Measurements from ENCODE around the gene MPPED1. TPM values are rescaled to one million over a fixed set of nuclear protein-coding genes. Genes with fewer than 3 reads are reported as not detected.

Gene MPPED1
- total RNA-seq, 1 experiment from 2014 or later, result not detected

DNA sequence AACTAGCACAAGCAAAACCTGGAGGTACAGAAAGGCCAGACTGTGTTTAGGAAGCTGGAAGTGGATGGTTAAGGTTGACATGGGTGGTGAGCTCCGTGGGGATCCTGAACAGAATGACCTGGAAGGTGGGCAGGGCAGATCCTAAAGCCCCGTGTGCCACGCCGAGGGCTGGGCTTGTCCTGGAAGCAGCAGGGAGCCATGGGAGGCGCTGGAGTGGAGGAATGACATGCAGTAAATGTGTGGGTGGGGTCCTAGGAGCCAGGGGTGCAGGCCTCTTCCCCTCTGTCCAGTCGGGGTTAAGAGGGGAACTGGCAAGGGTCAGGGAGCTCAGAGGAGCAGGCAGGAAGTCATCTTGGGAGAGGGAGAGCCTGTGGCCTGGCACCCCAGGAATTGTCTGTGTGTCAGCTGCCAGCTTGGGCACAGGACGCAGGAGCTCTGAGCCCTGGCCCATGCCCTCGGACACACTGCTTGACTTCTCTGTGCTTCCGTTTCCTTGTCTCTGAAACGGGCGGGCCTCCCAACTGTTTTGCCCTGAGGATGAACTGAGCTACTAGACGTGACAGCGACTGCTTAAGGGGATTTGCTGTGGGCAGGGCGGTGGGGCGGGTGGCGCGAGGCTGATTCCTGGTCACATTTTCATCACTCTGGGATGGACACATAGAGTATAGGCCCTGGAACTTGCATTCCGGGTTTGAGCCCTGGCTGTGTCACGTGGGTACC is 75.7 kb downstream of the MPPED1 start:
- no peak overlapping the region for H3K4me3 ChIP-seq
- POLR2A ChIA-PET (ENCODE audit: unreplicated experiment), result no interaction called here
- no peaks in the 10 kb centered on the region for H3K79me2 ChIP-seq (ENCODE audit: low read depth)
- H3K4me1 ChIP-seq (replicated peaks; ENCODE audit: insufficient read depth), result no peaks in the 10 kb centered on the region
- CTCF ChIA-PET, result interaction anchor here (0.7 kb wide), 1 partner anchor 300 kb away, joined by 3 read pairs; no protein-coding TSS in a partner anchor
- TF ChIP-seq EZH2 (IDR thresholded peaks at IDR 0.05; ENCODE audit: low read depth), result no peak; the same call in 1 of the 2 replicates
- TF ChIP-seq, protein P1, sequence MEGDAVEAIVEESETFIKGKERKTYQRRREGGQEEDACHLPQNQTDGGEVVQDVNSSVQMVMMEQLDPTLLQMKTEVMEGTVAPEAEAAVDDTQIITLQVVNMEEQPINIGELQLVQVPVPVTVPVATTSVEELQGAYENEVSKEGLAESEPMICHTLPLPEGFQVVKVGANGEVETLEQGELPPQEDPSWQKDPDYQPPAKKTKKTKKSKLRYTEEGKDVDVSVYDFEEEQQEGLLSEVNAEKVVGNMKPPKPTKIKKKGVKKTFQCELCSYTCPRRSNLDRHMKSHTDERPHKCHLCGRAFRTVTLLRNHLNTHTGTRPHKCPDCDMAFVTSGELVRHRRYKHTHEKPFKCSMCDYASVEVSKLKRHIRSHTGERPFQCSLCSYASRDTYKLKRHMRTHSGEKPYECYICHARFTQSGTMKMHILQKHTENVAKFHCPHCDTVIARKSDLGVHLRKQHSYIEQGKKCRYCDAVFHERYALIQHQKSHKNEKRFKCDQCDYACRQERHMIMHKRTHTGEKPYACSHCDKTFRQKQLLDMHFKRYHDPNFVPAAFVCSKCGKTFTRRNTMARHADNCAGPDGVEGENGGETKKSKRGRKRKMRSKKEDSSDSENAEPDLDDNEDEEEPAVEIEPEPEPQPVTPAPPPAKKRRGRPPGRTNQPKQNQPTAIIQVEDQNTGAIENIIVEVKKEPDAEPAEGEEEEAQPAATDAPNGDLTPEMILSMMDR (conservative IDR thresholded peaks at IDR 0.05), result no peak
- intact Hi-C loops (cut with micrococcal nuclease; ENCODE audit: unreplicated experiment), result no loop called here
- no peaks in the 10 kb centered on the region for H3K9me2 ChIP-seq (ENCODE audit: insufficient read depth)
- no TSS peak for BruUV-seq (replicated peaks)
- no peaks in the 10 kb centered on the region; the same call in 1 of the 2 replicates for H4K20me1 ChIP-seq (ENCODE audit: insufficient read depth)
- H3K9me3 ChIP-seq (ENCODE audit: insufficient read depth, low read depth), result no peaks in the 10 kb centered on the region
- H3K27me3 ChIP-seq (ENCODE audit: insufficient read depth, low read depth), result peaks cover 92% of the 10 kb centered on the region
- no peaks in the 10 kb centered on the region for H3F3A ChIP-seq (ENCODE audit: insufficient read depth, low read depth)
- H2AFZ ChIP-seq, result no peak overlapping the region
- no peak overlapping the region for H3K27ac ChIP-seq
- DNase-seq, result no peak
- H3K4me2 ChIP-seq, result no peak overlapping the region
- no peaks in the 10 kb centered on the region for H3K36me3 ChIP-seq (ENCODE audit: low read depth)

DNA sequence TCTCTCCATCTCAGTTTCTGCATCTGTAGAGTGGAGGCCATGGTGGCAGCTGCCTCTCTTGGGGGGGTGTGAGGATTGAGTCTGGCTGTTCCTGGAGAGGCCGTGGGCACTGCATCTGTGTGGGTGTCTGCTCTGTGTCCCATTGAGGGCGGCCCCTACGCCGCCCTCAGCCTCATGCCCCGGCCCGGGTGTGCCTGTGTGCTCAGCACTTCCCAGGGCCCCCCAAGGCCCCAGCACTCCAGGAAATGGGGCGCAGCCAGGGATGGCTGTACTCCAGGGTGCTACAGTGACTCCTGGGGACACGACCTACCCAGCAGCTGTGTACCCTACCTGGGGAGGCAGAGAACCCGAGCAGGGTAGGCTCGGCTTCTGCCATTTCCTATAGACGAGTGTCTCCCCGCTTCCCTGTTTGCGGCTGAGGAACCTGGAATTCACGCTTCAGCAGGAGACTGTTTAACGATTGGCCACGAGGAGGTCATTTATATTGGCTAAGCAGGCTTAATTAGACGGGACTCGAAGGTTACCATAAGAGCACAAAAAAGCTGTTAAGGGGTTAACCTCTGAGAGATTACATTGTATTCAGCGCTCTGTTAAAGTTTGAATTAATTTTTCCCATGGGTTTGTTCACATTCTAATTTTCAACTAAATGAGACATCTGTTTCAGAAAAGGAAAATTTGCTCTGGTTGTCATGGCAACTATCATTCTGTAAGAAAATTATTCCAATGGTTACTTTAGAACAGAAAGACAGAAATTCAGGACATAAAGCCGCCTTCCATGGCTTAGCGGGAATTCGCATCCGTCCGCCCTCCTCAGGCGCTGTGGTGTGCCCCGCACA is 76.4 kb downstream of the MPPED1 start:
- no peaks in the 10 kb centered on the region for H3K4me1 ChIP-seq (replicated peaks; ENCODE audit: insufficient read depth)
- H3K4me3 ChIP-seq, result no peak overlapping the region
- no TSS peak for BruUV-seq (replicated peaks)
- no peaks in the 10 kb centered on the region for H3K9me3 ChIP-seq (ENCODE audit: insufficient read depth, low read depth)
- no peak for DNase-seq
- TF ChIP-seq EZH2 (IDR thresholded peaks at IDR 0.05; ENCODE audit: low read depth), result no peak
- TF ChIP-seq, protein P1 (conservative IDR thresholded peaks at IDR 0.05), result no peak
- H3F3A ChIP-seq (ENCODE audit: insufficient read depth, low read depth), result no peaks in the 10 kb centered on the region
- no peak overlapping the region for H3K4me2 ChIP-seq
- POLR2A ChIA-PET (ENCODE audit: unreplicated experiment), result no interaction called here
- H2AFZ ChIP-seq, result no peak overlapping the region
- H3K27ac ChIP-seq, result no peak overlapping the region
- no peaks in the 10 kb centered on the region for H3K9me2 ChIP-seq (ENCODE audit: insufficient read depth)
- no peaks in the 10 kb centered on the region for H3K79me2 ChIP-seq (ENCODE audit: low read depth)
- intact Hi-C loops (cut with micrococcal nuclease; ENCODE audit: unreplicated experiment), result no loop called here
- H3K36me3 ChIP-seq (ENCODE audit: low read depth), result no peaks in the 10 kb centered on the region
- H3K27me3 ChIP-seq (ENCODE audit: insufficient read depth, low read depth), result peaks cover 92% of the 10 kb centered on the region
- no peaks in the 10 kb centered on the region; the same call in 1 of the 2 replicates for H4K20me1 ChIP-seq (ENCODE audit: insufficient read depth)
- CTCF ChIA-PET, result no interaction called here

DNA sequence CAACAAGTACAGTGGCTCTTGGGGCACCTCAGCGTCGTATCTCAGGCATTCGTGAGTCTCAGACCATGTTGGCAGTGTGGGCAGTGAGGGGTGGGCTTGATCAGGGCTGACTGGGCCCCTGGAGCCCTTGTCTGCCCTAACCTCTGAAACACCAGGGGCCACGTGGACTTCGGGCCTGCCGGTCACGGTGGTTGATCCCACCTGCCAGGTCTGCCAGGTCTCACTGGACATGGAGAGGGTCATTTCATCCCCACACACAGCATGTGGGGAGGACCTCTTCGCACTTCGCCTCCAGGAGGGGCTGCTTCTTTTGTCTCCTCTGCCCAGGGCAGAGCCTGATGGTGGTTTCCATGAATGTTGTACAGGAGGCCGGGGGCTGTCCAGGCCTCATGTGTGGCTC is 77.1 kb downstream of the MPPED1 start:
- intact Hi-C loops (cut with micrococcal nuclease; ENCODE audit: unreplicated experiment), result no loop called here
- TF ChIP-seq EZH2 (IDR thresholded peaks at IDR 0.05; ENCODE audit: low read depth), result no peak
- TF ChIP-seq, protein P1 (conservative IDR thresholded peaks at IDR 0.05), result no peak
- ChIA-PET POLR2A (ENCODE audit: unreplicated experiment) (no interaction called here), CTCF (no interaction called here)
- no peaks in the 10 kb centered on the region for H3K36me3 ChIP-seq (ENCODE audit: low read depth)
- H4K20me1 ChIP-seq (ENCODE audit: insufficient read depth), result no peaks in the 10 kb centered on the region; the same call in 1 of the 2 replicates
- no peak overlapping the region for H3K4me3 ChIP-seq
- H3K4me1 ChIP-seq (replicated peaks; ENCODE audit: insufficient read depth), result no peaks in the 10 kb centered on the region
- H3K9me2 ChIP-seq (ENCODE audit: insufficient read depth), result no peaks in the 10 kb centered on the region
- DNase-seq, result no peak
- H3F3A ChIP-seq (ENCODE audit: insufficient read depth, low read depth), result no peaks in the 10 kb centered on the region
- H3K4me2 ChIP-seq, result no peak overlapping the region
- H3K79me2 ChIP-seq (ENCODE audit: low read depth), result no peaks in the 10 kb centered on the region
- no TSS peak for BruUV-seq (replicated peaks)
- no peaks in the 10 kb centered on the region for H3K9me3 ChIP-seq (ENCODE audit: insufficient read depth, low read depth)
- H3K27me3 ChIP-seq (ENCODE audit: insufficient read depth, low read depth), result peaks cover 86% of the 10 kb centered on the region
- H2AFZ ChIP-seq, result no peak overlapping the region
- no peak overlapping the region for H3K27ac ChIP-seq
